HuH-7 (cell line): ENCODE data around the gene MAFG.

ENCODE experiments used
- DNase-seq: peaks from one replicate; pipeline ENCODE4 v3.0.0; 2011; ENCODE audit warnings: low spot score

The MAFG gene

GRCh38 chr17:81909966-81910839, 17.3 kb downstream of the MAFG start:
- DNase-seq = peak; percentile 91

- DNase-seq = no peak
Observed at GRCh38 chr17:81909231-81909630, 18.3 kb downstream of the MAFG start.

DNA sequence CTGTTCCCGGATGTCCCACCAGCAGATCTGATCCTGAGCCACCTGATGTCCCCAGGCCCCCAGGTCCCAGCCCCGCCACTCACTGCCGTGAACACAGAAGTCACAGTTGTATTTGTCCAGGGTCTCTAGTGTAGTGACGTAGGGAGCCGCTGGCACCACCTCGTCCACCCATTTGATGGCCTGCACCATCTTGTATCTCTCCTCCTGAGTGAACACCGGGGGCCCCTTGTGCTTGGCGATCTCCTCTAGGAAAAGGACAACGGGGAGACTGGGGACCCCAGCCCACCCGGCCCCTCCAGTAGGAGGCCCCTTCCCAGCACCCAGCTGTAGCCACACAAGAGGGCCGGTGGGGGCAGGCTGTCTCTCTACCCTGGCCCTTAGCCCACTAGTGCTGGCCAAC, 18.7 kb downstream of the MAFG start:
- DNase-seq = no peak

GRCh38 chr17:81907219-81908145, 20.1 kb downstream of the MAFG start:
- DNase-seq = no peak

DNA sequence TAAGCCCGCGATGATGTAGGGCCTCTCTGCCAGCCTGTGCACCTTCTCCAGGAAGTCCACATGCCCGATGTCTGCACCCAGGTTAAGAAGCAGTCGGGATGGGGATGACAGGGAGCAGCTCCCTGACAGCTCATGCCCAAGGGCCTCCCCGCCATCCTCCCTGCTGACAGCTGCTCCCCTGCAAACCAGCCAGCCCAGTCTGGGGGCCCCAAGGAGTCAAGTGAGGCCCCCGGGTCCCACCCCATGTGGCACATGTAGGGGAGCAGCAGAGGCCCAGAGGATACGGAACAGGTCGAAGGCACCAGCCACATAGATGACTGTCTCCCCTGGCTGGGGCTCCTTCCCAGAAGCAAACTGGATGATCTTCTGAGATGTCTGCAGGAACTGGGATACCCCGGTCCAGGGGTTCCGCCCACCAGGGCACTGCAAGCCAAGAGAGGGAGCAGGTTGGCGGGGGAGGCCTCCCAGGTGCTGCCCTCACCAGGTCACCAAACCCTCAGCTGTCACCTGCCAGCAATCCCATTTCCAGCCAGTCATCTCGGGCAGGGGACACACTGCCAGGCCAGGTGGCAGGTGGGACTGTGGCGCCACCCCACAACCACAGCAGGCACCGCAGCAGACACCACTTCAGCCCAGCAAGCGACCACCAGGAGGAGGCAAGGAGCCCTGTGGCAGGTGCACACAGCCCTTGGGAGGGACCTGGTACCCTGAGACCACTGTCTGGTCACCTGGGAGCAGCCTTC, 20.9 kb downstream of the MAFG start:
- no peak for DNase-seq

DNA sequence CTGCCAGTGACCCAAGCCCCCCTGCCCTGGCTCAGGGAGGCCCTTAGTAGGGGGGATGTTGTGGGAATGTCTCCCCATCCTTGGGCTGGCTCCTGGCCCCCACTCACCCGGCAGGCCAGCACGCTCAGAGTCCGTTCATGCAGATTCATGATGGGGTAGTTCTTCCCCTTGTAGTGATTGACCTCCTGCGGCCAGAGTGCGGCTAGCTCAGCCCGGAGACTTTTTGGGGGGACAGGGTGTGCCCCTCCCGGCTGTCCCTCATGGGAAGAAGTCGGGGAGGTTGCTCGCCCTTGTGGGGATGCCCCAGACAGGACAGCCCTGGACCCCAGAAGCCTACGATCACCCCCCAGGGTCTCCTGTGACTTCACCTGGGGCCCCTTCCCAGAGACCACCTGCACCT, 21.5 kb downstream of the MAFG start:
- DNase-seq = no peak

GRCh38 chr17:81905424-81905875, 22.1 kb downstream of the MAFG start:
- DNase-seq = no peak

DNA sequence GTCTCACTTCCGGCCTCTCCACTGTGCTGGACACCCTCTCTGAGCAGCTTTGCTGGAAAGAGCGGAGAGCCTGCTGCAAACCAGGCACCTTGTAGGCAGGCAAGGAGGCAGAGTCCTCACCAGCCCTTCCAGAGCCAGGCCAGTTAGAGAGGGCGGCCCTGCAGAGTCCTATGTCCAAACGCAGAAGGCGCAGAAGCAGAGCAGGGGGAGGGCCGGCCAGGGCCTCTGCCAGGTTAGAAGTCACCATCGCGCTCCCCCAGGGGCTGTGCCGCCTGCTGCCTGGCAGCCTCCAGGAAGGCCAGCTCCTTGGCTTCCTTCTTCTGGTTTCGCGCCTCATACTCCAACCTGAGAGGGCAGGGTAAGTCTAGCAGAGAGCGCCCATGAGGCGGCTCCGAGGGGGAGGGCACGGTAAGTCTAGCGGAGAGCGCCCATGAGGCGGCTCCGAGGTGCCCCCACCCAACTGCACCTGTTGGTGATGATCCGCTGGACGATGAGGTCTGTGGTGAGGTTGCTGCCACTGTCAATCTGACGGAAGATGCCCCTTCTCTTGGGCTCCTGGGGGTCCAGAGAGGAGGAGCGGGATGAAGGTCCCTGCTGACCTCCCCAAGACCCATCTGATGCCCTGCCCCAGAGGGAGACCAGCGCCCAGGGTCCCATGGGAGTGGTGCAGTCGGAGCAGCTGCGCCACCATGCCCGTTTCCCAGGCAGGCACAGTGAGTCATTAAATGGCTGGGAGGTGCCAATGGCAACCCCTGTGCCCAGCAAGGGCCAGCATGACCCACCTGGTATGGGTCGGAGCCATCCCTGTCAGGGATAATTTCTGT, 22.7 kb downstream of the MAFG start:
- no peak for DNase-seq

DNA sequence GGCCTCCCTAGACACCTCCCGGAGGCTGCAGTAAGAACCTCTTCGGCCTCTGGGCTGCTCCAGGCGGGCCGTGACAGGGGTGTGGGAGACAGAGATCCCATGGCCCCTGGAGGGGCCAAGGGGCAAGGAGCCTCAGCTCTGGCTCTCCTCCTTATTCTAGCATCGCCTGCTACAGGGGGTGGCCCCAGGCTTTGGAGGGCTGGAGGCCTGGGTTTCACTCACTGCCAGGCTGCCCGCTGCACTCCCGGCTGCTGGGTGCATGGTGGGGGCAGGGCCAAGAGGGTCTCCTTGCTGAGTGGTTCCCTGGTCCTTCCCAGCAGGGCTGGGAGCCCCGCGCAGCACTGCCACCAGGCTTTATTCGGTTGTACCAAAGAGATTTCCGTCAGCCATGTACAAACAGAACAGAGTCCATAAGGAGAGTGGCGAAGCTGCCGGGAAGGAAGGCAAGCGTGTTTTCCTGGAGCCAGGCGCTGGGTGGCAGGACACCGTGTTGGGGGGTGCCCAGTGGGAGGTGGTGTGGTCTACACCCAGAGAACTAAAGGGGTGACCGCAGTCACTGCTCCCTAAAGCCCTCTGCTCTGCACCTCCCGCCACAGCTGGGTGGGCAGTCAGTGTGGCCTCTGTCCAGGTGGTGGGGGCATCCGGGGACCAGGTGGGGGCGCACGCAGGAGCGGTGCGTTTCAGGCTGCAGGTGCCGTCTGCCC, 23.5 kb downstream of the MAFG start:
- DNase-seq = no peak

- no peak for DNase-seq
Observed at GRCh38 chr17:81903415-81903831, 24.1 kb downstream of the MAFG start.

- no peak for DNase-seq
Observed at GRCh38 chr17:81902653-81903414, 24.7 kb downstream of the MAFG start.

- DNase-seq = no peak
Observed at GRCh38 chr17:81902023-81902652, 25.4 kb downstream of the MAFG start, which contains the start of gene NPB. NPB (plus strand) TSS chr17:81902238; CDS start chr17:81902278, 40 bp downstream.

DNA sequence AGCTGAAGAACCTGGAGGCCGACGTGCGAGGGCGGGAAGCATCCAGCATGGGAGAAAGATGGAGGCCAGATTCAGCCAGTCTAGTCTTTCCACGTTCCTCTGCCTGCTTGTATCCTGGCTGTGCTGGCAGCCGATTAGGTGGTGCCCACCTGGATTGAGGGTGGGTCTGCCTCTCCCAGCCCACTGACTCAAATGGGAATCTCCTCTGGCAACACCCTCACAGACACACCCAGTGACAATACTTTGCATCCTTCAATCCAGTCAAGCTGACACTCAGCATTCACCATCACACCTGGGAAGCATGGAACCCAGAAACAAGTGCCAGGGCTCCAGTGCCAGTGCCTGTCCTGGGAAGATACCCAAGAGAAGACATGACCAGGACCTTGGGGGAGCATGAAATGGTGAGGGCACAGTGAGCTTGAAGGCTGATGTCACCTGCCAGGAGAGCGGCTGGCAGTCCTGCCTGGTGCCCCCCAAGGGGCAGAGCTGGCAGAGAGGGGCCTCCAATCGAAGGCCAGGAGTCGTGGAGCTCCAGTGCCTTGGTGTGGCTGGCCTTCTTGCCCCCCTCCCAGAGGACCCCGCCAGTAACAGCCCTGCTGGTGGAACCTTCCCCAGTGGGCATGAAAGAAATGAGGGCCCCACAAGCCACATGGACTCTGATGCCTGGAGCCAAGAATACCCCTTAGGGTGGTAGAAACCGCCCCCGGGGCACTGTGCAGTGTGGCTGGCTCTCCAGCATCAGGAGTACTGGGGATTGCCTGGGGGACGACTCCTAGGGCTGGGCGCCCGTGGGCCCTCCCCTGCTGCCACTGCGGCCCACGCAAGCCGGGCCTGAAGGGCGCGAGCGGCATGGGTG, 26.1 kb downstream of the MAFG start:
- DNase-seq = no peak

DNA sequence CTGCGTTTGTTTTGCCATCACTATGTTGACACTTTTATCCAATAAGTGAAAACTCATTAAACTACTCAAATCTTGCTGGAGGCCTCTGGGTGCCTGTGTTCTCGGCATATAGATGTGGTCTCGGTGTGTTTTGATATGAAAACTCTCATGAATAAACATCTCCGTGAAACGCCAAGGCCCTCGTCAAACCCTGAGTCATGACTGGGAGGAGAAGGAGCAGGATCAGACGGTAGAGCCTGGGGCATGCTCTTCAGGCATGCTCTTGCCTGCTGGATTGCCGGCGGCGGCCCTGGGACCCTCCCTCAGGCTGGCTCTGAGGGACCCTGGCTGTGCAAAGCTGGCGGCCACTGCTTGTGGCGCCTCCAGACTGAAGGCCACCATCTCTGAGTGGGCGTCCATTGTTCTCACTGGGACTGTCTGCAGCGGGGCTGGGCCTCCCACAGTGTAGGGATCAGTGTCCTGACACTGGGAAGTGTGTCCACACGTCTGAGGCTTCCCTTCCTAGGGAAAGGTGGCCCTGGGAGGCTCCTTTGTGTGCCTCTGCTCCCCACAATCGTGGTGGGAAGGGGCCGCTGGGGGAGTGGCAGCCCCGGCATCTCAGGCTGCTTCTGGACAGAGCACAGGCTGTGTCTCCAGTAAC, 27.2 kb downstream of the MAFG start:
- DNase-seq = no peak

DNA sequence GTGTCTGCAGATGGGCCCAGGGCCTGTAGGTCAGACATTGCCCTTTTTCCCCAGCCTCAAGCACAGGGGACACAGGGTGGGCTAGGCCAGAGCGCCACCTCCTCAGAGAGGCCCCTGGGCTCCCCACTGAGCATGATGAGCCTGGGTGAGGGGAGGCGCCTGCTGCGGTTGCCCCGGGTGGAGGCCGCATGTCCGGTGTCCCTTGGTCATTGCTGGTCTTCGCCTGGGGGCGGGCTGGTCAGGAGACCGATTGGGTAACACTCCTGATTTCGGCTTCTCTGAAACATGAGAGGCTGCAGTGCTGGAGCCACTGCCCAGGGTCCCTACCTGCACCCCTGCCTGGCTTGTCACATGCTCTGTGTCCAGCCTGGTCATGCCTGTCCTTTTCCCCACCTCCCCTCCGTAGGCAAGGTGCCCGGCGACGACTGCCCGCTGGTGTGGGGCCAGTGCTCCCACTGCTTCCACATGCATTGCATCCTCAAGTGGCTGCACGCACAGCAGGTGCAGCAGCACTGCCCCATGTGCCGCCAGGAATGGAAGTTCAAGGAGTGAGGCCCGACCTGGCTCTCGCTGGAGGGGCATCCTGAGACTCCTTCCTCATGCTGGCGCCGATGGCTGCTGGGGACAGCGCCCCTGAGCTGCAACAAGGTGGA, 27.9 kb downstream of the MAFG start:
- no peak for DNase-seq

GRCh38 chr17:81898885-81899284, 28.6 kb downstream of the MAFG start:
- DNase-seq = no peak
